ENCODE measurements around the gene CUX1.

The CUX1 gene

DNA sequence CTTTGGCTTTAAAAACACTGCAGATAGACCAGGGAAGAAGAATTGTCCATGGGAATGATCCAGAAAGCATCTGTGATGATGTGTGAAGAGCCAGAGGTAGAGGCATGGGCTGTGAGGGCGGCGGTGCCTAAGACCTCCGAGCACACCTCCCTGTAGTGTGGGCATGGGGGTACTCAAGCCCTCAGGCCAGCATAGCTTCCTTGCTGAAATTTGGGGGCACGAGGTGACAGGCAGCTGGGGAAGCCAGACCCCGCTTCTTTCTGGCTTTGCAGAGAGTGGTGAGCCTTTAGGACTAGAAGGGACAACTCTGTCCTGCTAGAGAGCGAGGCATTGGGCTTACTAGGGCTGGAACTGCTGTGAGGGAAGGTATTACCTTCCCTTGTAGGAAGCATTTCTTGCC, 281.6 kb downstream of the CUX1 start:
- no peak for DNase-seq (ENCODE audit: low read depth in 2 of 2)

GRCh38 chr7:102099474-102099873, 282.0 kb downstream of the CUX1 start:
- DNase-seq (ENCODE audit: low read depth in 2 of 2): no peak

- DNase-seq (ENCODE audit: low read depth in 2 of 2): no peak
Observed at GRCh38 chr7:102101111-102101551, 283.7 kb downstream of the CUX1 start.

- no peak for DNase-seq (ENCODE audit: low read depth in 2 of 2)
Observed at GRCh38 chr7:102101926-102102325, 284.5 kb downstream of the CUX1 start.

- DNase-seq (ENCODE audit: low read depth in 2 of 2): no peak
Observed at GRCh38 chr7:102103027-102103372, 285.6 kb downstream of the CUX1 start.

DNA sequence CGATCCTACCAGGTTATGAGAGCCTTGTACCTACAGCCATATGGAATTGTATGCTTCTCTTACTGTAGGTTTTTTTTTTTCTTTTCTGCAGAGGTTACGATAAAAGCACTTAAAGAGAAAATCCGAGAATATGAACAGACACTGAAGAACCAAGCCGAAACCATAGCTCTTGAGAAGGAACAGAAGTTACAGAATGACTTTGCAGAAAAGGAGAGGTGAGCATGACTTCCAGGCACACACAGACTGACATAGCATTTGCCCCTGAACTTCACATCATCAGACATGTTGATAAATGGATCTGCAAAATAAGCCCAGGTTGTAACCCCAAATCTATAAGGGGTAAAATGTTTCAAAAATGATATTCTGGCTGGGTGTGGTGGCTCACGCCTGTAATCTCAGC, 286.8 kb downstream of the CUX1 start:
- DNase-seq (ENCODE audit: low read depth in 2 of 2): no peak

DNA sequence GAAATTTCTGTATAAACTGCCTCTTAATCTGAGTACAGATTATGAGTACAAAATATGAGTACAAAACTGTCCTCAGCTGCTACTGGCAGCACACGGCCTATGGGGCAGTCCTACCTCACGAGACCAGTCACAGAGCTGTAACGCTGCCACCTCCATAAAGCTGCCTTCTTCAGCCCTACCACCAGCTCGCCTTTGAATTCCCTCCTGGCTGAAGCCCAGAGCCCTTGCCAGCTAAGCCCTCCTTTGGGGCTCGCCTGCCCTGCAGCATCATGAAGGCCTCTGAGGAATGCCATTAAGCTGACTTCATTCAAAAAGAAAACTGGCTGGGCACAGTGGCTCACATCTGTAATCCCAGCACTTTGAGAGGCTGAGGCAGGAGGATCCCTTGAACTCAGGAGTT, 289.2 kb downstream of the CUX1 start:
- no peak for DNase-seq (ENCODE audit: low read depth in 2 of 2)

- no peak for DNase-seq (ENCODE audit: low read depth in 2 of 2)
Observed at GRCh38 chr7:102107474-102108104, 290.2 kb downstream of the CUX1 start.

DNA sequence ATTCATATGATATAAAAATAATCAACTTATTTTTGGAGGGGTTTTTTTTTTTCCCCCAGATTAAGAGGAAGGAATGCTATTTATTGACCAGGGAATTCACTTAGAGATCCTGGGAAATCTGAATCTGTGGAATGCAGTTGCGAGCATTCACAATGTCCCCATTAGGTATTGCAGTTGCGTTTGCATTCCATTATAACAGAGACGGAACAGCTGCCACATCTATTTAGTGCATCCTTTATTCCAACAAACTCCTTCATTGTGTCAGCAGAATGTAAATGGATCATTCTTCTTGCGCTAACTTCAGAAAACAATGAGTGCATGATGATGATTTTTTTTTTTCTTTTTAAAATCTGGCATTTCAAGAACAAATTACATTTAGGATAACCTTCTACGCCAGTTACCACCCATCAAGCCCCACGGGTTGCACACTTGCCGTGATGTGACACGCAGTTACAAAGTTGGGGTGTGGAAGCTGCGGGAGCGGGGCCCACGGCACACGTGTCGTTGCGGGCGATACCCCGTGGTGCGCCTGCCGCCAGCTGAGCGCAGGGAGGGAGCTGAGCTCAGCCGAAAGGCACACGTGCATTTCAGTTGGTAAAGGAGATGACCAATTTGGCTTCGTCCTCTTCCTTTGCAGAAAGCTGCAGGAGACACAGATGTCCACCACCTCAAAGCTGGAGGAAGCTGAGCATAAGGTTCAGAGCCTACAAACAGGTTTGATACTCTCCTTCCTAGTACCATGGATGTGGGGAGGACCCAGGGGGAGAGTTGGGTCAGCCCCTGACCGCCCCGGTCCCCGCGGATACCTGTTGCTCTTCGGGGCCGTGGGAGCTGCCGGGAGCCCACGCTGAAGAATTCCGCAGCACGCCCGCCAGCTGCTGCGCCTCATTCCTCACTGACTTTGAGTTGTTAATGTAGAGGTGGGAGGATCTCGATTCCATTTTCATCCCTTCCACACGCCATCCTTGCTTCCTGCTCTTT, 293.9 kb downstream of the CUX1 start:
- DNase-seq (ENCODE audit: low read depth in 2 of 2): no peak

- DNase-seq (ENCODE audit: low read depth in 2 of 2): no peak
Observed at GRCh38 chr7:102115181-102115580, 297.8 kb downstream of the CUX1 start.

- no peak for DNase-seq (ENCODE audit: low read depth in 2 of 2)
Observed at GRCh38 chr7:102115931-102116330, 298.5 kb downstream of the CUX1 start.

- DNase-seq (ENCODE audit: low read depth in 2 of 2): no peak
Observed at GRCh38 chr7:102117743-102118142, 300.3 kb downstream of the CUX1 start.

GRCh38 chr7:102119213-102119651, 301.8 kb downstream of the CUX1 start:
- no peak for DNase-seq (ENCODE audit: low read depth in 2 of 2)

- no peak for DNase-seq (ENCODE audit: low read depth in 2 of 2)
Observed at GRCh38 chr7:102119925-102120324, 302.5 kb downstream of the CUX1 start.

DNA sequence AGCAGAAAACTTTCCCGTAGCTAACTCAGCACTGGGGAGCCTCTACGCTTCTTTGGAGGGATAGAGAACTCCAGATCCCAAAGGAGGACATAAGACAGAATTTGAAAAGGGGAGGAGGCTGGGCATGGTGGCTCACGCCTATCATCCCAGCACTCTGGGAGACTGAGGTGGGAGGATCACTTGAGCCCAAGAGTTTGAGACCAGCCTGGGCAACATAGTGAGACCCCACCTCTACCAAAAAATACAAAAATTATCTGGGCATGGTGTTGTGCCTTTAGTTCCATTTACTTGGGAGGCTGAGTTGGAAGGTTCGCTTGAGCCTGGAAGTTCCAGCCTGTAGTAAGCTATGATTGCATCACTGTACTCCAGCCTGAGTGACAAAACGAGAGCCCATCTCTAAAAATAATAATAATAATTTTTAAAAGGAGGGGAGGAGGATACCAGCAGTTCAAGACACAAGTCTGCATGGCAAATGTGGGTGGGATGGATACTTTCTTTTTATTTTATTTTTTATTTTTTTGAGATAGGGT, 303.3 kb downstream of the CUX1 start:
- DNase-seq (ENCODE audit: low read depth in 2 of 2): no peak

DNA sequence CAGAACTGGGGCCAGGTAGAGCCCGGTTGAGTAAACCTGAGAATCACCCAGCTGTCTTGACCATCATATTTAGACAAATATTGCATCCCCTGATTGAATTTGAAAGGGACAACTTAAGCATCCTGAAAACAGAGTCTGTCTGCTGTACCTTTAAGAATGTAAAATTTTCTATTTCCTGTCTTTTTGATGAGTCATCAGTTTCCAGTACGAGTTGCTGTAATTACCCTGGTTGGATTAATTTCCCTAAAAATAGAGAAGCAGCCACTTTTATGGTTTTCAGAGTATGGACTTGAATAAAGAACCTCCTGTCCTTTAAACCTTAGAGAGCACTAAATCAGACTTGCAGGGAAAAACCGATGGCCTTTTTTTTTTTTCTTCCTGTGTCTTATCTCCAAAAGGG, 304.6 kb downstream of the CUX1 start:
- no peak for DNase-seq (ENCODE audit: low read depth in 2 of 2)

- no peak for DNase-seq (ENCODE audit: low read depth in 2 of 2)
Observed at GRCh38 chr7:102125127-102125596, 307.7 kb downstream of the CUX1 start.

- no peak for DNase-seq (ENCODE audit: low read depth in 2 of 2)
Observed at GRCh38 chr7:102128303-102128702, 310.9 kb downstream of the CUX1 start.

DNA sequence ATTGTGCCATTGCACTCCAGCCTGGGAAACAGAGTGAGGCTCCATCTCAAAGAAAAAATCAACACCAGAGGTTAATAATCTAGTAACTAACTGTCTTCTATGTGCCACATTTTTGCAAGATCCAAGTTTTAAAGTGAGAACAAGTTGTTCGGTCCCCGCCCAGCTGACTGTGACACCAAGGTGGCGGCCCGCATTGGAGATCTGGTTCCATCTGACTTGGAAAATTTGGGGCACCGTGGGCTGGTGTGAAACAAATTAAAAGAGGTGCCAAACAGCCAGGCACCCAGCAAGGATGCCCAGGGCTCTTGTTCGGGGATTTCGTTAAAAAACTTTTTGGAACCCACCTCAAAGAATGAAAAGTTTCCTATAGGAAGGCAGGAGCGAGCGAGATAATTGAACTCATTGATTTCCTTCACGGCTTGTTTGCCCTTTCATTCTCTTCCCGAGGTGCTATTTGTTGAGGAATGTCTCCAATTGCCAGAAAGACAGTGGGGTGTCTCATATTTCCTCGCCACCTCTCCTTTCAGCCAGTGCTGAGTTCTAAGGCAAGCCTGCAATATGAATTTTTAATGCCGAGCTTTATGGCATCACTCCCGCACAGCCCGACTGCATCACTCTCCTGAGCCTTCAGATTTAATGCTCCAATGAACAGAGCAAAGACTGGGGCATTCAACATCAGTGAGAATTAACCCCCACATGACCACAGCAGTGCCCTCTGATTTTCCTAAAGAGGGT, 312.4 kb downstream of the CUX1 start:
- no peak for DNase-seq (ENCODE audit: low read depth in 2 of 2)

DNA sequence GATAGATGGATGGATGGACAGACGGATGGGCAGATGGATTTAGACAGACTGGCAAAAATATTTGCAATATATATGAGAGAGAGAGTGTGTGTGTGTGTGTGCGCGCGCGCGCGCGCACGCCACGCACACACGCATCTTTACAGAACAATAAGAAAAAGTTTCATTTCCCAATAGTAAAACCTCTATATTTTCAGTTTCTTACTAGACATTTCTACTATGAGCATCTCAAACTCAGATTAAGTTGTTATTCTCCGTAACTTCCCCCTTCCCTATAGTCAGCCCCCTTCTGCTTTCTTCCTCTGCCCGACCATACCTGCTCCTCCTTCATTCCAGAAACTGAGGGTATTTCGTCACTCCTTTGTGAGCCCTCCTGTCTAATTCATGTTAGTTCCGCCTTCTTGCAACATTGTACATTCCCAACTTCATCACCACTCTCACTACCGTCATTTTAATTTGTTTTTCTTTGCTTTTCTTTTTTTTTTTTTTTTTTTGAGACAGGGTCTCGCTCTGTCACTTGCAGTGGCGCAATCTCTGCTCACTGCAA, 314.9 kb downstream of the CUX1 start:
- no peak for DNase-seq (ENCODE audit: low read depth in 2 of 2)

- DNase-seq (ENCODE audit: low read depth in 2 of 2): no peak
Observed at GRCh38 chr7:102138676-102139075, 321.2 kb downstream of the CUX1 start.

DNA sequence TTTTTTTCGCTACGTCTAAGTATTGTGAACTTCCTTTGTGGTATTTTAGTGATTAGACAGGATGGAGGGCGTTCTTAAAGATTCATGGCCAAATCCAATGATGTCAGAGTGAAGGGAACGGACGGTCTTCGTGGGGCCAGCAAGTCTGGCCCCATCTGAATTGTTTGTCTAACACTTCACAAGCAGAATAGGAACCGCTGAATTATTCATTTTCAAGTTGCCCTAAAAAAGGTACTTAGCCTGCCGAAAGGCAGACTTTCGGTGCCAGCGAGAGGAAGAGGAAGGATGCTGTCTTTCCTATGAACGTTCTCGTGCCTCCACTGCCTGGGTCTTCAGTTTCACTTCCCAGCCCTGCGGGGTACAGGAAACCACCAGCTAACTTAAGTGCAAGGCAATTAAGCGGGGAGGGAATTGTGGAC, 323.5 kb downstream of the CUX1 start:
- no peak for DNase-seq (ENCODE audit: low read depth in 2 of 2)

Data from stimulated activated CD8-positive, alpha-beta memory T cell treated with anti-CD3 and anti-CD28 coated beads, Interleukin-7, amount 100 ng/mL, for 4 hours (primary cell).